ENCODE results near the gene PLEKHO2.
A peak's percentile ranks its signal among the peaks of the same experiment; 100 is the strongest.

Gene PLEKHO2

DNA sequence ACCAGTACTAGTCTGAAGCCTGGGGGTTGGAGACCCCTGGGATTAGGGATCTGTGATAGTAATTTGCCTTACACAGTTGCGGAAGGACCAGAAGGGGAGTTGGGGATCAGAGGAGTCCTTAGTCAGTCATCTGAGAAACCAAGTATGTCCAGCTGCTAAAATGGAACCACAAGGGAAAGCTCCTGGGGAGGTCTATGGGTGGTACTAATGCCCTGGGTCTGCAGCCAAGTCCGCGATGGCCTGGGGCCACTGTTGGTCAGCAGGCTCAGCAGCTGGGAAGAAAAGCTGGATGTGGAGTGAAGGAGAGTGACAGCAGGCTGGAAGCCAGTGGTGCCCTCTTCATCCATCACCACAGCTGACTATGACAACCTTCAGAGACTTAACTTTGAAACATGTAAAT is 67.8 kb downstream of the PLEKHO2 start:
- DNase-seq (ENCODE audit: insufficient read length, low spot score) (no peak), FAIRE-seq (no peak)

DNA sequence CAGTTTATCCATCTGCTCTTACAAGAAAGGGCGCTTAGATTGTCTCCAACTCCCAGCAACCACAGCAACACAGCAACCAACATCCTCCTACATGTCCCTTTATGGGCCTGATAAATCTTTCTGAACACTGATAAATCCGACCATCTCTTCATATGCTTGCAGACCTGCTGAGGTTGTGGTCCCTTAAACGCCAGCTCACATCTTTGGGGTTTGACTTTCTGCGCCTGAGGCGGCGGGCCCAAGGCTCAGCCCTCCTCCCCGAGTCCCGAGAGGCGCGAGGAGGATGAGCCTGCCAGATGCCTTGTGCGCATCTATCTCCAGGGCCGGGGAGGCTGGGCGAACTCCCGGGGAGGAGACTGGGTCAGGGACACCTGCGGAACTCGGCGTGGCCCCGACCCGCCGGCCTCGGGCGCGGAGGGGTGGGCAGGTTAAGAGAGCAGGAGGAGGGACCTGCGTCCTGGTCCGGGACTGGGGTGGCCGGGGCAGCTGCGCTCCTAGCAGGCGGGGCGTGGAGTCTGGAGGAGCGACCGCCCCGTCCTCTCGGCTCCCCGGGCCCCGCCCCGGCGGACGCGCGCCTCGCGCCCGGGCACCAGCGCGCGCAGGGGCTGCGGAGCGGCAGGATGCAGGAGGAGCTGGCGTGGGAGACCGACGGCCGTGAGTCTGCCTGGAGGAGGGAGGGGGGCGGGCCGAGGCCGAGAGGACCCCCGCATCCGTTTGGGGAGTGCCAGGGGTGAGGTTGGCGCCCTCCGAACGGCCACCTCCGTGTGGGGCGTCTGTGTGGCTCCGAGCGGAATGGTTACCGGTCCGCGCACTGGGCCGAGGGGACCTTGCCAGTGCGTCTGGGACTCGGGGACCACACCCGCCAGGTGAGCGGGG is 69.8 kb downstream of the PLEKHO2 start, which contains the start of gene ANKDD1A:
Gene ANKDD1A (plus strand): TSS at position 592 of the 876 bp plus-strand sequence. CDS start 29 bp downstream, at position 621.
- peak; percentile 80 for DNase-seq (ENCODE audit: insufficient read length, low spot score)
- FAIRE-seq: peak; percentile 18

DNA sequence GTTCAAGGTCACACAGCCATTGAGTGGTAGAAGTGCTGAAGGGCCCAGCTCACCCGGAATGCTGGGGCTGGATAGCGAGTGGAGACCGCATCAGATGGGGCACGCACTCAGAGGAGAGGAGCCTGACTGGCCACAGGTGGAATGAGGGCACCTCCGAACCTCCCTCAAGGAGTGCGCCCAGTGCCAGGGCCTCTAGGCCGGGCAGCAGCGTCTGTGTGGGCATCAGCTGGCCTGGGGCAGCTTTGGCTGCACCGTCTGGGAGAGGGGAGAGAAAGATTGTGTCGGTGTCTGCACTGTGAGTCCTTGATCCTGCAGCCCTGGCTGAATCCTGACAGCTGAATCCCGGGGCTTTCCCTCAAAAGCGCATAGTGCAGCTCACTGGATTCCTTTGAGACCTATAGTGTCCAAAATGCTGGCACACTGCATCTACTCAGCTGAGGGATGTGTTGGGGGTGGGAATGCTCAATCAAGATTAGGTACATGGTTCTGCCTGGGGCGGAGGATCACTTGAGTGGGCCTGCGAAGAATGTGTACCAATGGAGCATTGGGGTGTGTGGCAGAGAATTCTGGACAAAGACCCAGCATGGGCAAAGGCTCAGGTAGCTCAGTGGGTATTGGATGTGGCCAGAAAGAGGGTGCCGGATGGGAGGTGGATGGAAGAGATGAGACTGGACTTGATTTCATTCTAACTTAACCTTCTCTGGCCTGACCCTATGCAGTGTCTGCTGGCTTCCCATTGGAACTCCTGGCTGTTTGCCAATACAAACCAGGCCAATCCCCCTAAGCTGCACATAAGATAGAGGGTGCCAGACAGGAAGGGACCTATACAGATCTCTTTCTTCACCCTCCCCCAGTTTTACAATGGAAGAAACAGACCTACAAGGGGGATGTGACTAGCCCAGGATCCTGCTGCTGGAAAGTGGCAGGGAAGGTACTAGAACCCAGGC is 70.9 kb downstream of the PLEKHO2 start:
- DNase-seq (ENCODE audit: insufficient read length, low spot score) (no peak), FAIRE-seq (no peak)

DNA sequence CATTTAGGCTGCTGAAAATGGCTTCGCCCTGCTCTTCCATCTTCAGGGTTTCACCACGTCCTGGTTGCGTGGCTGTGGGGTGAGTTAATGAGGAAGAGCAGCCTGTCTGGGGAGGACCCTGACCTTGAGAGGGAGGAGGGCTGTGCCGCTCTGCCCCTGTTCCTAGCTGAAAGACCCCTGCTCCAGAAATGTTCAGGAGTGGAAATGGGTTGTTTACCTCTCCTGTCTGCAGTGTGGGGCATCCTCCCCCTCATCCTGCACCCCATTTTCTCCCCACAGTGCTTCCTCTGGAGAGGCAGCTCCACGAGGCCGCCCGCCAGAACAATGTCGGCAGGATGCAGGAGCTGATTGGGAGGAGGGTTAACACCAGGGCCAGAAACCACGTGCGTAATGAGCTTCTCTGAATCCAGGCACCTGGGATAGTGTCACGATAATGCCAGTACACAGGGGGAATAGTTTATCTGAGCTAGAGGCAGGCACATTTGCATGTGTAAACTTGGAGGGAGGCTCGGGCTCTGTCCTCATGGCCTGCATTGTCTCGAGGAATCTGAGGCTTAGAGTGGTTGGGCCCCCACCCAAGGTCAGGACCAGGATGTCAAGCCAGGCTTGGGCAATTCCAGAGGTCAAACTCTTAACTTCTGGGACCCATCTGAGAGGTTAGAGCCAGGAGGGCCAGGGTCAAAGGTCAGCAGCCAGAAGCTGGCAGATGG is 74.0 kb downstream of the PLEKHO2 start:
- DNase-seq (ENCODE audit: insufficient read length, low spot score) (no peak), FAIRE-seq (no peak)

DNA sequence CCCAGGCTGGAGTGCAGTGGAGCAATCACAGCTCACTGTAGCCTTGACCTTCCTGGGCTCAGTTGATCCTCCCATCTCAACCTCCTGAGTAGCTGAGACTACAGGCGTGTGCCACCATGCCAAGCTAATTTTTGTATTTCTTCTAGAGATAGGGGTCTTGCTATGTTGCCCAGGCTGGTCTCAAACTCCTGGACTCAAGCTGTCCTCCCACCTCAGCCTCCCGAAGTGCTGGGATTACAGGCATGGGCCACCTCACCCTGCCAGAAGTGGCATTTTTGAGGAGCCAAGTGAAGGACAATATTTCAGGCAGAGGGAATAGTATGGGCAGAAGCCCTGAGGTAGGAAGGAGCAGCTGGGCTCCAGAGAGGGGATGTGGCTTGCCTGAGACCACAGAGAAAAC is 74.7 kb downstream of the PLEKHO2 start:
- DNase-seq (ENCODE audit: insufficient read length, low spot score): no peak
- no peak for FAIRE-seq

DNA sequence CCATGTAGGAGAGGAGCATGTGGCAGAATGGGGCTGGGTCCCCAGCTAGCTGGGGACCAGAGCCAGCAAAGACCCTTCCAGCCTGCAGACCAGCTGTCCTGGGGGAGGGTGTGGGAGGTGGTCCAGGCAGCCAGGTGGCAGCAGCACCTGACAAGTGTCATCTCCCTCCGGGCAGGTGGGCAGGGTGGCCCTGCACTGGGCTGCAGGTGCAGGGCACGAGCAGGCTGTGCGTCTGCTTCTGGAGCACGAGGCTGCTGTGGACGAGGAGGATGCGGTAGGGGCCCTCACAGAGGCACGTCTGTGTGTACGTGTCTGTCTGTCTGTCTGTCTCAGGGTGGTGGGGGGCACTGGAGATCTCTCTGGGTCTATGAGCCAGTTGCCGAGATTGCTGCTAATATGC is 75.5 kb downstream of the PLEKHO2 start:
- FAIRE-seq: no peak
- no peak for DNase-seq (ENCODE audit: insufficient read length, low spot score)
